ENCODE data around the gene MGMT.

MGMT gene

GRCh38 chr10:129815898-129816655 lies 349.0 kb downstream of the MGMT start:
- no peak for DNase-seq

GRCh38 chr10:129816656-129817045 lies 349.6 kb downstream of the MGMT start:
- no peak for DNase-seq
